GM19324 (cell line): ENCODE measurements around the gene UPF2.

Source experiments
- ATAC-seq: cut with Tn5 transposase; IDR thresholded peaks from one replicate; pipeline ENCODE4 v1.9.1; 2021; ENCODE audit warnings: mild to moderate bottlenecking, moderate library complexity; ENCODE audit not compliant: unreplicated experiment, low FRiP score

Gene UPF2

DNA sequence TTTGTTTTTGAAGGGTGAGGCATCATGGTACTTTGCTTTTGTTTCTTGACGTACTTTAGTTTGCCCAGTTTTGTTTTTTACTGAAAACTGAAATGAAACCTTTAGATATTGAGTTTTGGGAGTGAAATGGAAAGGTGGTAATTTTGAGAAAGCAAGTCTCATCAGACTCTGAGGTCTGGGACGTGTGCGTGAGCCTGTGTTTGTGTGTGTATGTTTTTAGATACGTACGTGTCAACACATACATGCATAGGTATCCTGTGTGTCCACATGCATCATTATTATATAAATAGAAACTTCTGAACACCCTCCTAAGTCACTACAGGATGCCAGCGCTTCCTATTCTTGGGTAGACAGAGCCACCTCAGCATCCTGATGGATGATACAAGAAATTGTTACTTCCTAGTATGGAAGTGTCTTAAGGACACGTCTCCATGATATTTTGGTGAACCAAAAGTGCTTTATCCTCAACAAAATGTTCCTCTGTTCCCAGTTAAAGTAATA, 171.7 kb downstream of the UPF2 start:
- no peak for ATAC-seq

DNA sequence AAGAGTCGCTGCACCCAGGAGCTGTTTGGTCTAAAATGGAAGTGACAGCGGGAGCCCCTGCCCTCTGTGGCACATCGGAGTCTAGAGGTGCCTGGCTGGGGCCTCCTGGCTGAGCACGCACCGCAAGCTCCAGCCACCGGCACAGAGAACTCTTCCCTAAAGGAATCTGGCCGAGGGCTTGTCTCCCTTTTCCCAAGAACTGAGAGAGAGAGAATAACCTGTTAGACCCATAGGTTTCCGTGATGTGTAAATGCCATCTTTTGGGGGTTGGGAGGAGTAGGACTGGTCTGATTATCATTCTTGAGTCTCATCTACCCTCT, 172.2 kb downstream of the UPF2 start:
- no peak for ATAC-seq
